LNCaP clone FGC (cell line): ENCODE data around the gene IRF2.

Source experiments
- DNase-seq: peaks from one replicate; pipeline ENCODE4 v3.0.0-alpha.2; 2011; ENCODE audit warnings: low read depth
- H3K4me3 ChIP-seq: 2 replicates; pipeline ENCODE4 v1.5.1; 2011; ENCODE audit warnings: mild to moderate bottlenecking, low read depth, low read length, control low read depth
- TF ChIP-seq, protein P1 (sequence below): IDR thresholded peaks from 2 replicates; pipeline ENCODE4 v1.5.1; 2012; ENCODE audit warnings: mild to moderate bottlenecking; ENCODE audit not compliant: control insufficient read depth, insufficient read depth; ENCODE audit errors: extremely low read depth

The IRF2 gene

DNA sequence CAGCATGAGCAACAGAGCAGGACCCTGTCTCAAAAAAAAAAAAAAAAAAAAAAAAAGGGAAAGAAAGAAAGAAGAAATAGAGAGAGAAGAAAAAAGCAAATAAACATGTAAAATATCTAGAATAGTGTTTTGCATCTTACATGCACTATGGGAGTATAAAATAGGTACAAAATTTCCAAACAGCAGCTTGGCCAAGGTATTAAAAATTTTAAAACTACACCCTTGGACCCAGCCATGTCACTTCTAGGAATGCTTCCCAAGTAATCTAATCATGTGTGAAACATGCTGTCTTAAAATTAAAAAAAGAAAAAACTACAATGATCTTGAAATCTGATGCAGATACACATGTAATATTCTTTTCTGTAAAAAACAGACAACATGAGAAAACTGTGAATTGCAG lies 21.6 kb downstream of the IRF2 start:
- TF ChIP-seq, protein P1, sequence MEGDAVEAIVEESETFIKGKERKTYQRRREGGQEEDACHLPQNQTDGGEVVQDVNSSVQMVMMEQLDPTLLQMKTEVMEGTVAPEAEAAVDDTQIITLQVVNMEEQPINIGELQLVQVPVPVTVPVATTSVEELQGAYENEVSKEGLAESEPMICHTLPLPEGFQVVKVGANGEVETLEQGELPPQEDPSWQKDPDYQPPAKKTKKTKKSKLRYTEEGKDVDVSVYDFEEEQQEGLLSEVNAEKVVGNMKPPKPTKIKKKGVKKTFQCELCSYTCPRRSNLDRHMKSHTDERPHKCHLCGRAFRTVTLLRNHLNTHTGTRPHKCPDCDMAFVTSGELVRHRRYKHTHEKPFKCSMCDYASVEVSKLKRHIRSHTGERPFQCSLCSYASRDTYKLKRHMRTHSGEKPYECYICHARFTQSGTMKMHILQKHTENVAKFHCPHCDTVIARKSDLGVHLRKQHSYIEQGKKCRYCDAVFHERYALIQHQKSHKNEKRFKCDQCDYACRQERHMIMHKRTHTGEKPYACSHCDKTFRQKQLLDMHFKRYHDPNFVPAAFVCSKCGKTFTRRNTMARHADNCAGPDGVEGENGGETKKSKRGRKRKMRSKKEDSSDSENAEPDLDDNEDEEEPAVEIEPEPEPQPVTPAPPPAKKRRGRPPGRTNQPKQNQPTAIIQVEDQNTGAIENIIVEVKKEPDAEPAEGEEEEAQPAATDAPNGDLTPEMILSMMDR = no peak
- no peak for DNase-seq
- no peak overlapping the region for H3K4me3 ChIP-seq

DNA sequence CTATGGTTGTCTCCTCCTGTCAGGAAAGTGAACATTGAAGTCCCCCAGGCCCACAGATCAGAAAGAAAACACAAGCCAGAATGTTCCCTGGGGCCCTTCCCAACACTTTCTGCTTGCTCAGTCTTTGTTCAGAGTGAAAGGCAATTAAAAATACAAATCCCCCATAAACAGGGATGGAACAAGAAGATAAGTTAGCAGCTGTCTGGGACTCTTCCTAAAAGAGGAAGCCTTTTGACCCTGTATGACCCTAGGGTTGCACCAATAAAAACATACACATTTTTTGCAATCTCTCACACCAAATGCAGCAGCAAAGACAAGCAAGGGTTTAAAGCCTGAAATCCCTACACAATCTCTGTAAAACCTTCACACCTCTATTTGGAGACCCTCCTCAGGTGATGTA lies 22.6 kb downstream of the IRF2 start:
- no peak overlapping the region for H3K4me3 ChIP-seq
- no peak for DNase-seq
- TF ChIP-seq, protein P1 = no peak

DNA sequence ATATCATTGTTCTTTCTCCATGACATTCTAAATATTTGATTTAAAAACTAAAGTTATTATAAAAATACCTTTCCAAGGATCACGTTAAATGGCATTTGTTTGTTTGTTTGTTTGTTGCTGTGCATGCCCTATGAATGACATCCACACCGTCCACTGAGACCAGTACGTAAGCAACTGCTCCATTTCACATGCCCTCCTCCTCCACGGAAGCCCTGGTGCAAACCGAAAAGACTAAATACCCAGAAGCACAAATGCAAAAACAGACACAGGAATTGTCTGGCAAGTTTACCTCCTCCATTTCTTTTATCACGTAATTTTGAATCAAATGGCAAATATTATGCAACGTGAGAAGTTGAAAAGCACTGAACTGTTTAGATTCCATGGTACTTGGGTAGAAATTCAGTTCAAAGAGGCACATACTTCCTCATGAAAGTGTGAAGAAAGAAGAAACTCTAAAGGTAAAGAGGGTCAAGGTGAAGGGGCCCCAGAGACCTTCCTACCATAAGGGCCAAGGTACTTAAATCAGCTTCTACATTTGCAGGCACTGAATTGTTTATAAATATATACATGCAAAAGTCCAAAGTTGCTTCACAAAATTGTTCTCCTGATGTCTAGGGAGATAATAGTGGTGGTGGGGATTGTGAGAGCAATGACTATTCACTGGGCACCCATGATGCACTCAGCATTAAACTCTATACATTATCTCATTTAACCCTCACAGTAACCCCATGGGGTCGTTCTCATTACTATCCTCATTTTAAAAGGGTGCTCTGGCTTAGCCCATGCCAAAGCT lies 23.4 kb downstream of the IRF2 start:
- no peak overlapping the region for H3K4me3 ChIP-seq
- DNase-seq = no peak
- TF ChIP-seq, protein P1 = no peak

DNA sequence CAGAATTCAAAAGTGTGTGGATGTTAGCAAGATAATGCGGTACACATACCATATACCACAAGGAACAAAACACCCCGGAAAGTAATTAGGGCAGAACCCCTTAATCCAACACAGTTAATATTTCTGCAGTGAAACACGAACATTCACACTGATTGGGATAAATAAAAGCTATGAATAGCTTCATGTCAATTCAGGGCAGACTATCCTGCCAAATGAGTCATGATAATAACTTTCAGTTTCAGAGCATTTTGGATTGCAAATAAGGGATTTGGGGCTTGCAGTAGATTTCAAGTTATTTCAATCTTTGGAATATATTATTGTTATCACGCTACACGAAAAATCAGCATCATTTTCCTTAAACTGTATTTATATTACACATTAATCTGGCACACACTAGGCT lies 24.3 kb downstream of the IRF2 start:
- DNase-seq = no peak
- TF ChIP-seq, protein P1 = no peak
- H3K4me3 ChIP-seq = no peak overlapping the region

DNA sequence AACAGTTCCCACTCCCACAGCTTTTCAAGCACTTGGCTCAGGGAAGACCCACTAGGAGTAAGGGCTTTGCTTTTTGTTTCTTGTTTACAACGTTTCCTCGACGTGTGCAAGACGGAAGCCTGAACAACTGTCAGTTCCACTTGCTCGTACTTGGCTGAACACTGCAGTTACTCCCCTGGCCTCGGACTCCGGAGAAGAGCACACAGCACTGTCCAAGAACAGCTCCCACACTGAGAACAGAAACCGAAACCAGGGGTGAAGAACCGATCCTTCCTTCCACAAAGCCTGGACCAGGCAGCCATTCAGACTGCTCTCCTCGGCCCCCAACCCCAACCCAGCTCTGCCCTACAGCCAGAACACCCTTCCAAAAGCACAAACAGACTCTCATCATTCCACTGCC lies 25.5 kb downstream of the IRF2 start:
- no peak overlapping the region for H3K4me3 ChIP-seq
- DNase-seq = no peak
- TF ChIP-seq, protein P1 = no peak

DNA sequence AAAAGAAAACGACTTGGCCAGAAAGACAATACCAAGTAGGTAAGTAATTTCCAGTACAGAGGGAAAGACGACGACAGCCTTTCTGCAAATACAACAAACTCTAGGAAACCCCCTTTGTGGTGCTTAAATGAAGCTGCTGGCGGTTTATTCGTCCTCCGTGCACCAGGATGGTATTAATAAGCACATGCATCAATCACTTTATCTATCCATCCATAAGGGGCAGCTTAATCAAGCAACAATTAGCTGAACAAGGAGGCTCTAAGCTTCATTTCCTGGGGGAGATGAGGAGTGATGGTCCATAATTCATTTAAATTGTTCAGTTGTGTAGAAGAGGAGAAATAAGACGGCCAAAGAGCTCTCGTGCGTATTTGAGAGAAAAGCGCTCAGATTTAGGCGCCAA lies 26.2 kb downstream of the IRF2 start:
- no peak overlapping the region for H3K4me3 ChIP-seq

More for the DNA sequence above, 26.2 kb downstream of the IRF2 start:
- TF ChIP-seq, protein P1 = no peak
- no peak for DNase-seq
